ENCODE data around the gene FAM53B. TPM values are rescaled to one million over a fixed set of nuclear protein-coding genes. Genes with fewer than 3 reads are reported as not detected.

FAM53B gene
- total and polyA plus RNA-seq, 7 donors = 9.6 to 36.6 (median 34.2) TPM

- H3K27ac ChIP-seq = no peak overlapping the region
- H3K27me3 ChIP-seq = no peaks in the 10 kb centered on the region
- 90 to 93% methylated on average over 11 of the region's 11 CpGs for WGBS, 2 donors
- no peak overlapping the region for H3K4me3 ChIP-seq
- TF ChIP-seq, protein P1, sequence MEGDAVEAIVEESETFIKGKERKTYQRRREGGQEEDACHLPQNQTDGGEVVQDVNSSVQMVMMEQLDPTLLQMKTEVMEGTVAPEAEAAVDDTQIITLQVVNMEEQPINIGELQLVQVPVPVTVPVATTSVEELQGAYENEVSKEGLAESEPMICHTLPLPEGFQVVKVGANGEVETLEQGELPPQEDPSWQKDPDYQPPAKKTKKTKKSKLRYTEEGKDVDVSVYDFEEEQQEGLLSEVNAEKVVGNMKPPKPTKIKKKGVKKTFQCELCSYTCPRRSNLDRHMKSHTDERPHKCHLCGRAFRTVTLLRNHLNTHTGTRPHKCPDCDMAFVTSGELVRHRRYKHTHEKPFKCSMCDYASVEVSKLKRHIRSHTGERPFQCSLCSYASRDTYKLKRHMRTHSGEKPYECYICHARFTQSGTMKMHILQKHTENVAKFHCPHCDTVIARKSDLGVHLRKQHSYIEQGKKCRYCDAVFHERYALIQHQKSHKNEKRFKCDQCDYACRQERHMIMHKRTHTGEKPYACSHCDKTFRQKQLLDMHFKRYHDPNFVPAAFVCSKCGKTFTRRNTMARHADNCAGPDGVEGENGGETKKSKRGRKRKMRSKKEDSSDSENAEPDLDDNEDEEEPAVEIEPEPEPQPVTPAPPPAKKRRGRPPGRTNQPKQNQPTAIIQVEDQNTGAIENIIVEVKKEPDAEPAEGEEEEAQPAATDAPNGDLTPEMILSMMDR (IDR thresholded peaks at IDR 0.05) = no peak
- no peak for TF ChIP-seq POLR2AphosphoS5 (IDR thresholded peaks at IDR 0.05)
- no peak for TF ChIP-seq POLR2A (IDR thresholded peaks at IDR 0.05)
- no peak for TF ChIP-seq EP300 (IDR thresholded peaks at IDR 0.05)
- DNase-seq = no peak
- intact Hi-C loops (cut with DNase I) = no loop called here
- H3K36me3 ChIP-seq = no peaks in the 10 kb centered on the region
- peaks cover 0 to 28% (median 21%) of the 10 kb centered on the region in 4 donors for H3K4me1 ChIP-seq
- H3K9me3 ChIP-seq = no peaks in the 10 kb centered on the region
Observed at GRCh38 chr10:124609698-124610097, 134.5 kb downstream of the FAM53B start.

- no peaks in the 10 kb centered on the region for H3K27me3 ChIP-seq
- no peaks in the 10 kb centered on the region for H3K9me3 ChIP-seq
- TF ChIP-seq POLR2A (IDR thresholded peaks at IDR 0.05) = no peak
- TF ChIP-seq EP300 (IDR thresholded peaks at IDR 0.05) = no peak
- TF ChIP-seq, protein P1 (IDR thresholded peaks at IDR 0.05) = no peak
- TF ChIP-seq POLR2AphosphoS5 (IDR thresholded peaks at IDR 0.05) = no peak
- H3K36me3 ChIP-seq = no peaks in the 10 kb centered on the region
- intact Hi-C loops (cut with DNase I) = no loop called here
- no peak for DNase-seq
- 88 to 93% methylated on average over 14 of the region's 14 CpGs for WGBS, 2 donors
- H3K4me1 ChIP-seq = peaks cover 0 to 16% (median 12%) of the 10 kb centered on the region in 4 donors
- H3K4me3 ChIP-seq = no peak overlapping the region
- no peak overlapping the region for H3K27ac ChIP-seq
Observed at GRCh38 chr10:124608093-124608721, 136.0 kb downstream of the FAM53B start.

GRCh38 chr10:124607693-124608092 is 136.5 kb downstream of the FAM53B start:
- H3K9me3 ChIP-seq = no peaks in the 10 kb centered on the region
- no peaks in the 10 kb centered on the region for H3K27me3 ChIP-seq
- H3K36me3 ChIP-seq = no peaks in the 10 kb centered on the region
- DNase-seq = no peak
- no peak overlapping the region for H3K4me3 ChIP-seq
- TF ChIP-seq, protein P1 (IDR thresholded peaks at IDR 0.05) = no peak
- TF ChIP-seq POLR2A (IDR thresholded peaks at IDR 0.05) (no peak), POLR2AphosphoS5 (IDR thresholded peaks at IDR 0.05) (no peak), EP300 (IDR thresholded peaks at IDR 0.05) (no peak)
- no peak overlapping the region for H3K27ac ChIP-seq
- intact Hi-C loops (cut with DNase I) = no loop called here
- WGBS, 2 donors = 94% methylated on average over 18 of the region's 18 CpGs
- H3K4me1 ChIP-seq = peaks cover 0 to 11% (median 7%) of the 10 kb centered on the region in 4 donors

DNA sequence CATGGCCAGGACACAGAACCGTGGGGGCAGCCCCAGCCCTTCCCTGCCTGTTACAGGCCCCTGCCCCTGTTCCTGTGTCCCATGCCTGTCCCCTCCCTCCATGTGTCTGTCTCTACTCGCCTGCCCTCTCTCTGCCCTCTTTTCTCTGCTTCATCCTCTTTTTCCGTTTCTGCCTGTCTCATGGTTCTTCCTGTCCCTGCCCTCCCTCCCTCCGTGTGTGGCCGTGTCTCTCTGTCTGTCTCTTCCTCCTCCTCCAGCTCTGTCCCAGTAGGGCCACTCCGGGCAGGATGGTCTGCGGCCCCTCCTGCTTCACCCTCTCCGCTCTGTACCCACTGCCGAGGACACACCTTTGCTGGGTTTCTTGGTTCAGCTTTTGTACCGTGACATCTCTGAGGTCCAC is 137.4 kb downstream of the FAM53B start:
- no peak overlapping the region for H3K4me3 ChIP-seq
- WGBS, 2 donors = 51 to 53% methylated on average over 10 of the region's 10 CpGs
- DNase-seq = no peak

More for the DNA sequence above, 137.4 kb downstream of the FAM53B start:
- Histone ChIP-seq H3K27me3 (no peaks in the 10 kb centered on the region), H3K9me3 (no peaks in the 10 kb centered on the region), H3K4me1 (peaks cover 0 to 3% (median under 1%) of the 10 kb centered on the region in 4 donors), H3K36me3 (no peaks in the 10 kb centered on the region), H3K27ac (no peak overlapping the region)
- TF ChIP-seq, protein P1 (IDR thresholded peaks at IDR 0.05) = no peak
- TF ChIP-seq POLR2AphosphoS5 (IDR thresholded peaks at IDR 0.05) (no peak), EP300 (IDR thresholded peaks at IDR 0.05) (no peak), POLR2A (IDR thresholded peaks at IDR 0.05) (no peak)
- intact Hi-C loops (cut with DNase I) = no loop called here
